ENCODE measurements around the gene PAQR6.
A peak's percentile ranks its signal among the peaks of the same experiment; 100 is the strongest.

Gene PAQR6

DNA sequence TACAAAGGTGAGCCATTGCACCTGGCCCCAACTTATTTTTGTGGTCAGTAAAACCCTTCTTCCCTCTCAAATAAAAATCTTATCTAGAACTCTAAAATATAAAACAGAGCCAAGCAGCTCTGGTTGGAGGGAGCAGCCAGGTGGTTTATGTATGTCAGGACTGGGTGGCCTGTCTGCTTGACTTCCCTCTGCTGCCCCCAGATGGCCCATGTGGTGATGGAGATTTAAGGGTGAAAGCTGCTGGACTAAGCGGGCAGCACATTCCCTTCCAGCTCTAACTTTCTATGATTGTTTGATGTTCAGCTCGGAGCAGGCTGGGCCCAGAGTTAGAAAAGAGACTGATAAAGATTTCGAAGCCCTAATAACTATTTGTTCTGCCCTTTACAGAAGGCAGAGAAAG is 11.9 kb upstream of the PAQR6 start:
- no peaks in the 10 kb centered on the region for H3K4me1 ChIP-seq (ENCODE audit: control insufficient read depth, insufficient read depth, low read length)
- no peaks in the 10 kb centered on the region for H3K27me3 ChIP-seq (ENCODE audit: control insufficient read depth, insufficient read depth, low read length)
- peaks cover 40% of the 10 kb centered on the region for H3K36me3 ChIP-seq (ENCODE audit: control insufficient read depth, insufficient read depth, low read length)
- H3K9me3 ChIP-seq (ENCODE audit: control insufficient read depth, low read length), result no peaks in the 10 kb centered on the region
- H3K9ac ChIP-seq (ENCODE audit: low read length), result no peak overlapping the region
- H3K4me3 ChIP-seq (ENCODE audit: low read length), result no peak overlapping the region

DNA sequence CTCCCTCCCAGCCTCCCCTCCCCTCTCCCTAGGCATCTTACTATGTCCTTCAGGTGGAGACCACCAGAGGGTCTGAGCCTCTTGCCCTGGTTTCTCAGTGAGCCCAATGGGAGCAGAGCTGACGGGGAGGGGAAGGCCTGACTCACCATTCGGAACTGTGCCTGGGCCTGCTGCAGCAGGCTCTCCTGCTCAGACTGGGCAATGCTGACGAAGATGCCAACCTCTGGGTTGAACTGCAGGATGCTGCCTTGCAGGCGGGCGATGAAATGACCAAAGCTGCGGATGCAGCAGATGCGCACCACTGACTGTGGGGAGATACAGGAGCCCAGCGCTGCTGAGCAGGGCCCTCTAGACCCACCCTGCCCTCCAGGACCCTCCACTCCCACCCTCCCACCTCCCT is 11.0 kb upstream of the PAQR6 start:
- no peaks in the 10 kb centered on the region for H3K4me1 ChIP-seq (ENCODE audit: control insufficient read depth, insufficient read depth, low read length)
- H3K9me3 ChIP-seq (ENCODE audit: control insufficient read depth, low read length), result no peaks in the 10 kb centered on the region
- H3K4me3 ChIP-seq (ENCODE audit: low read length), result no peak overlapping the region
- H3K9ac ChIP-seq (ENCODE audit: low read length), result no peak overlapping the region
- H3K27me3 ChIP-seq (ENCODE audit: control insufficient read depth, insufficient read depth, low read length), result no peaks in the 10 kb centered on the region
- peaks cover 46% of the 10 kb centered on the region for H3K36me3 ChIP-seq (ENCODE audit: control insufficient read depth, insufficient read depth, low read length)

- no peaks in the 10 kb centered on the region for H3K27me3 ChIP-seq (ENCODE audit: control insufficient read depth, insufficient read depth, low read length)
- no peaks in the 10 kb centered on the region for H3K4me1 ChIP-seq (ENCODE audit: control insufficient read depth, insufficient read depth, low read length)
- peaks cover 39% of the 10 kb centered on the region for H3K36me3 ChIP-seq (ENCODE audit: control insufficient read depth, insufficient read depth, low read length)
- no peak overlapping the region for H3K9ac ChIP-seq (ENCODE audit: low read length)
- H3K4me3 ChIP-seq (ENCODE audit: low read length), result no peak overlapping the region
- no peaks in the 10 kb centered on the region for H3K9me3 ChIP-seq (ENCODE audit: control insufficient read depth, low read length)
Observed at GRCh38 chr1:156257711-156258110, 9.9 kb upstream of the PAQR6 start.

- H3K9ac ChIP-seq (ENCODE audit: low read length), result no peak overlapping the region
- H3K4me1 ChIP-seq (ENCODE audit: control insufficient read depth, insufficient read depth, low read length), result no peaks in the 10 kb centered on the region
- peaks cover 34% of the 10 kb centered on the region for H3K36me3 ChIP-seq (ENCODE audit: control insufficient read depth, insufficient read depth, low read length)
- no peaks in the 10 kb centered on the region for H3K27me3 ChIP-seq (ENCODE audit: control insufficient read depth, insufficient read depth, low read length)
- no peaks in the 10 kb centered on the region for H3K9me3 ChIP-seq (ENCODE audit: control insufficient read depth, low read length)
- H3K4me3 ChIP-seq (ENCODE audit: low read length), result no peak overlapping the region
Observed at GRCh38 chr1:156253634-156254033, 5.8 kb upstream of the PAQR6 start.

GRCh38 chr1:156251527-156251926 is 3.7 kb upstream of the PAQR6 start:
- Histone ChIP-seq H3K4me3 (ENCODE audit: low read length) (no peak overlapping the region), H3K4me1 (ENCODE audit: control insufficient read depth, insufficient read depth, low read length) (peaks cover 16% of the 10 kb centered on the region), H3K9me3 (ENCODE audit: control insufficient read depth, low read length) (no peaks in the 10 kb centered on the region), H3K27me3 (ENCODE audit: control insufficient read depth, insufficient read depth, low read length) (peaks cover 9% of the 10 kb centered on the region), H3K36me3 (ENCODE audit: control insufficient read depth, insufficient read depth, low read length) (peaks cover 33% of the 10 kb centered on the region), H3K9ac (ENCODE audit: low read length) (no peak overlapping the region)

DNA sequence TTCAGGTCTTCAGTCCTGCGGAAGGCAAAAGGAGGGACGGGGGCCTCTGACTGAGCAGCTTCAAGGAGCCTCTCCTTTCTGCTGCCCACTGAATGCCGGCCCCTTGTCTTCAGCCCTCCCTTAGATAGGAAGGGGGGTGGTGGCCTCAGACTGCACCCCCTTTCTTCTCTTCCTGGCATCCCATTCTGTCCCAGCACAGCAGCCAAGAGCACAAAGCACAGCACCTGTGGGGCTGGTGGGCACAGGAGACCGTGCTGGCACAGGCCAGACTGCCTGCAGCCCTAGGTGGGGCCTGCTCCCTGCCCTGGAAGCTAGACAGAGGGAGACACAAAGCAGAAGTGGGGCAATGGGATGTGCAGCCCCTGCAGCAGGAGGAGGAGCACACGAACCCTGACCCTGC is 1.7 kb upstream of the PAQR6 start:
- peaks cover 33% of the 10 kb centered on the region for H3K36me3 ChIP-seq (ENCODE audit: control insufficient read depth, insufficient read depth, low read length)
- no peak overlapping the region for H3K9ac ChIP-seq (ENCODE audit: low read length)

DNA sequence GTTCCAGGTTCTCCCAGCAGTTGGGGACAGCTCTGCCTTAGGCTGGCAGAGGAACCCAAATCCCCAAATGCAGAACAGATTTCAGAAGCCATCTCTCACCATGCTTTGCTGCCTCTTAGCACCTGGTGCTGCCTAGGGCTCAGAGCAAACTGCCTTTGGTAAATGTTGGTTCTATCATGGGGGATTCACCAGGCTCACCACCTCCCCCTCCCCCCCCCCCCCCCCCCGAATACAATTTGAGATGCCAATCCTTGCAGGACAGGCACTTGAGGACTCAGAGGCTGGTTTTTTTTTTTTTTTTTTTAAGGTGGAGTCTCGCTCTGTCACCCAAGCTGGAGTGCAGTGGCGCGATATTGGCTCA is 447 bp upstream of the PAQR6 start:
- H3K9ac ChIP-seq (ENCODE audit: low read length), result no peak overlapping the region
- no peaks in the 10 kb centered on the region for H3K9me3 ChIP-seq (ENCODE audit: control insufficient read depth, low read length)
- H3K4me3 ChIP-seq (ENCODE audit: low read length), result no peak overlapping the region
- H3K4me1 ChIP-seq (ENCODE audit: control insufficient read depth, insufficient read depth, low read length), result peaks cover 32% of the 10 kb centered on the region
- H3K36me3 ChIP-seq (ENCODE audit: control insufficient read depth, insufficient read depth, low read length), result peaks cover 24% of the 10 kb centered on the region
- peaks cover 27% of the 10 kb centered on the region for H3K27me3 ChIP-seq (ENCODE audit: control insufficient read depth, insufficient read depth, low read length)

More for the DNA sequence above, 1.7 kb upstream of the PAQR6 start:
- Histone ChIP-seq H3K27me3 (ENCODE audit: control insufficient read depth, insufficient read depth, low read length) (peaks cover 26% of the 10 kb centered on the region), H3K9me3 (ENCODE audit: control insufficient read depth, low read length) (no peaks in the 10 kb centered on the region), H3K4me3 (ENCODE audit: low read length) (no peak overlapping the region), H3K4me1 (ENCODE audit: control insufficient read depth, insufficient read depth, low read length) (peaks cover 32% of the 10 kb centered on the region)

DNA sequence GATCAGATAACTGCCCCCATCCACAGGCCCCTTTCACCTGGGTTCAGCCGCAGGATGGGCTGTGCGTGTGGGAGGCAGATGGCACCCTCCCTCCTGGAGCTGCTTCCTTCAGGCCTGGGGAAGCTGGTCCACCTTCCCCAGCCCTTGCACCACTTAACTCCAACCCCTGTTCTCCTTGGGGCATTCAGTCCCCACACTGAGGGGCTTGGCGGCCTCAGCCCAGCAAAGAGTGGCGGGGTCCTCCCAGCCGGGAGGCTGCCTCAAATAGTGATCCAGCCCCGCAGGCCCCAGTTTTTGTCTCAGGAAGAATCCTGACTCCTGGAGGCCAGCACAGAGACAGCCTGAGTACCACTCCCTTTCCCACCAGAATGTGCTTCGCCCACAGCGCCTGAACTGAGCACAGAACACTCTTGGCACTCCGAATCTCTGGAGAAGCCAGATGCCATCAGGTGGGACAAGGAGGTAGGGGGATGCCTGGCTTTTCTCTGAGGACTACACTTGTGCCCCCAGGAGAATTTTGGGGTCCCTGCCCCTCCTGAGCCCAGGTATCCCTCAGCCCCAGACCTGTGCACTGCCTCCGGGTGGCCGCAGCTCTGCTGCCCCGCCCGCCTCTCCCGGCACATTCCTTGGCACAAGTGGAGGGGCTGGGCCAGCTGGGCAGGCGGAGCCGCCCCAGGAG is 936 bp downstream of the PAQR6 start:
- Histone ChIP-seq H3K36me3 (ENCODE audit: control insufficient read depth, insufficient read depth, low read length) (peaks cover 17% of the 10 kb centered on the region), H3K9me3 (ENCODE audit: control insufficient read depth, low read length) (no peaks in the 10 kb centered on the region), H3K4me3 (ENCODE audit: low read length) (no peak overlapping the region), H3K27me3 (ENCODE audit: control insufficient read depth, insufficient read depth, low read length) (peaks cover 27% of the 10 kb centered on the region), H3K4me1 (ENCODE audit: control insufficient read depth, insufficient read depth, low read length) (peaks cover 32% of the 10 kb centered on the region), H3K9ac (ENCODE audit: low read length) (no peak overlapping the region)

DNA sequence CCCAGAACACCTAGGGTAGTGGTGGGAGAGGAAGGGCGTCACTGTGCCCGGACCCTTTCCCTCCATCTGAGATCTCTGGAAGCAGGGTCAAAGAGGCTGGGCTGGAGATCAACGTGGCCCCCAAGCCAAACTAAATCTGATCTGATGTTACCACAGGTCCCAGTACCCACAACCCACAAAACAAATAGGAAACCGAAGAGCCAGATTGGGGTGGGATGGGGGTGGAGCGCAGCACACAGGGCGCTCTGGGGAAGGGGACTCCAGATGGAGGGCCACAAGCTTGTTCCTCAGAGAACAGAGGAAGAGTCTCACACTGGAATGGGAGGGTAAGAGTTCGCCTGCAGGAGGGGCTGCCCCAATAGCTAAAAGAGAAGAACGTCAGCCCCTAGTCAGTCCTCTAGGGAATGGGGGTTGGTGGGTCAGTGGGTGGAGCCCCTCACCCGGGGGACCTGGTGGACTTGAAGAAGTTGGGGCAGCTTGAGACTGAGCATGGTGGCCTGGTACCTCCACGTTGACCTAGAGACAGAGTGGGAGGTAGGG is 1.5 kb downstream of the PAQR6 start:
- Histone ChIP-seq H3K9me3 (ENCODE audit: control insufficient read depth, low read length) (no peaks in the 10 kb centered on the region), H3K4me3 (ENCODE audit: low read length) (no peak overlapping the region), H3K9ac (ENCODE audit: low read length) (peak overlapping the region; percentile 47), H3K4me1 (ENCODE audit: control insufficient read depth, insufficient read depth, low read length) (peaks cover 32% of the 10 kb centered on the region), H3K36me3 (ENCODE audit: control insufficient read depth, insufficient read depth, low read length) (peaks cover 11% of the 10 kb centered on the region), H3K27me3 (ENCODE audit: control insufficient read depth, insufficient read depth, low read length) (peaks cover 27% of the 10 kb centered on the region)

- Histone ChIP-seq H3K4me1 (ENCODE audit: control insufficient read depth, insufficient read depth, low read length) (peaks cover 32% of the 10 kb centered on the region), H3K4me3 (ENCODE audit: low read length) (no peak overlapping the region), H3K9ac (ENCODE audit: low read length) (peak overlapping the region; percentile 47), H3K27me3 (ENCODE audit: control insufficient read depth, insufficient read depth, low read length) (peaks cover 27% of the 10 kb centered on the region), H3K9me3 (ENCODE audit: control insufficient read depth, low read length) (no peaks in the 10 kb centered on the region), H3K36me3 (ENCODE audit: control insufficient read depth, insufficient read depth, low read length) (peaks cover 4% of the 10 kb centered on the region)
Observed at GRCh38 chr1:156245451-156246232, 2.2 kb downstream of the PAQR6 start.

- H3K9me3 ChIP-seq (ENCODE audit: control insufficient read depth, low read length), result no peaks in the 10 kb centered on the region
- no peaks in the 10 kb centered on the region for H3K36me3 ChIP-seq (ENCODE audit: control insufficient read depth, insufficient read depth, low read length)
- peaks cover 27% of the 10 kb centered on the region for H3K27me3 ChIP-seq (ENCODE audit: control insufficient read depth, insufficient read depth, low read length)
- H3K4me1 ChIP-seq (ENCODE audit: control insufficient read depth, insufficient read depth, low read length), result peaks cover 32% of the 10 kb centered on the region
- no peak overlapping the region for H3K4me3 ChIP-seq (ENCODE audit: low read length)
- H3K9ac ChIP-seq (ENCODE audit: low read length), result peak overlapping the region; percentile 47
Observed at GRCh38 chr1:156244712-156245111, 3.1 kb downstream of the PAQR6 start.

DNA sequence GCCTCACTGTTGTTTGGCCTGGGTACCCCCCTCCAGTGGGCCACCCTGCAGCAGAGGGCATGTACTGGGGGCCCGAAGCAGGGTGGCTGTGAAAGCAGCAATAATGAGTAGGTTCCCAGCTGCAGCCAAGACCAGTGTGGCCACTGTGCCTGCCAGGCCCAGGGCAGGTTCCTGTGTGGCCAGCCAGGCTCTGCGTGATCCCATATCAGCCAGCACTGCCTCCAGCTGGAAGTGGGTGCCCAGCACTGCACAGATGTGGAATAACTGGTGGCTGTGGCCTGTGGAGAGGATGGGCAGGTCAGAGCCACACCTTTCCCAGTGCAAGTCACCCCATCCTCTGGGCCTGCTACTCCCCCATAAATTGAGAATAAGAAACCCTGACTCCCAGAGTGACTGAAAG is 3.7 kb downstream of the PAQR6 start:
- no peaks in the 10 kb centered on the region for H3K9me3 ChIP-seq (ENCODE audit: control insufficient read depth, low read length)
- peaks cover 27% of the 10 kb centered on the region for H3K27me3 ChIP-seq (ENCODE audit: control insufficient read depth, insufficient read depth, low read length)
- peaks cover 32% of the 10 kb centered on the region for H3K4me1 ChIP-seq (ENCODE audit: control insufficient read depth, insufficient read depth, low read length)
- H3K36me3 ChIP-seq (ENCODE audit: control insufficient read depth, insufficient read depth, low read length), result no peaks in the 10 kb centered on the region
- H3K9ac ChIP-seq (ENCODE audit: low read length), result no peak overlapping the region
- no peak overlapping the region for H3K4me3 ChIP-seq (ENCODE audit: low read length)
